HepG2 (cell line): ENCODE data around the gene FAM174C. TPM values are rescaled to one million over a fixed set of nuclear protein-coding genes. Genes with fewer than 3 reads are reported as not detected.

Experiments
- ATF1 ChIP-seq: IDR thresholded peaks from 2 replicates; pipeline ENCODE4 v1.6.1; 2016; ENCODE audit warnings: mild to moderate bottlenecking, control low read depth
- ATM ChIP-seq: fragments of 450-650 bp; IDR thresholded peaks from 2 replicates; pipeline ENCODE4 v1.7.1; 2017; ENCODE audit warnings: mild to moderate bottlenecking, borderline replicate concordance
- CAMTA2 ChIP-seq: sonication (generic); formaldehyde crosslinking; IDR thresholded peaks from 2 replicates; pipeline ENCODE4 v1.4.0; 2020; ENCODE audit warnings: mild to moderate bottlenecking, missing genetic modification reagents, borderline replicate concordance
- CBX2 ChIP-seq, 2 experiments: fragments of 200-600 bp in 1 of 2; sonication (generic); formaldehyde crosslinking in 1 of 2; IDR thresholded peaks; 2 replicates each; pipeline versions ENCODE4 v1.7.0 to v1.8.1; 2018 to 2022; ENCODE audit warnings: low read depth in 2 of 2, low read length in 1 of 2, mild to moderate bottlenecking in 1 of 2, missing genetic modification reagents in 1 of 2
- CHD2 ChIP-seq: IDR thresholded peaks from 2 replicates; pipeline ENCODE4 v1.6.1; 2011; ENCODE audit warnings: low read depth, low read length, improper control_type of control experiment
- DNMT3B ChIP-seq: conservative IDR thresholded peaks from 2 replicates; pipeline ENCODE4 v1.6.1; 2016; ENCODE audit warnings: missing biosample characterization, control low read depth
- ELK4 ChIP-seq: sonication (generic); formaldehyde crosslinking; IDR thresholded peaks from 2 replicates; pipeline ENCODE4 v1.9.0; 2021; ENCODE audit warnings: missing genetic modification reagents, borderline replicate concordance
- KLF6 ChIP-seq: IDR thresholded peaks from 2 replicates; pipeline ENCODE4 v1.8.0; 2016; ENCODE audit warnings: missing biosample characterization, missing genetic modification reagents
- MIXL1 ChIP-seq: IDR thresholded peaks from 2 replicates; pipeline ENCODE4 v1.6.1; 2016
- NFKBIZ ChIP-seq: IDR thresholded peaks from 2 replicates; pipeline ENCODE4 v1.6.1; 2018; ENCODE audit warnings: missing genetic modification reagents, missing compliant biosample characterization
- POLR2AphosphoS5 ChIP-seq: IDR thresholded peaks from 2 replicates; pipeline ENCODE4 v1.6.1; 2012; ENCODE audit warnings: low read depth, low read length
- PREB ChIP-seq: sonication (generic); formaldehyde crosslinking; IDR thresholded peaks from 2 replicates; pipeline ENCODE4 v1.4.0; 2020; ENCODE audit warnings: missing genetic modification reagents
- RXRA ChIP-seq: sonication (generic); formaldehyde crosslinking; IDR thresholded peaks from 2 replicates; pipeline ENCODE4 v1.5.1; 2020; ENCODE audit warnings: missing genetic modification reagents
- SNRNP70 ChIP-seq: fragments of 200-400 bp; formaldehyde crosslinking; IDR thresholded peaks from 2 replicates; pipeline ENCODE4 v1.6.1; 2017; ENCODE audit warnings: mild to moderate bottlenecking, low read depth, low read length, moderate library complexity
- TCF7 ChIP-seq: sonication (generic); IDR thresholded peaks from 2 replicates; pipeline ENCODE4 v1.6.1; 2016; ENCODE audit warnings: antibody characterized with exemption, low read depth
- TMF1 ChIP-seq: sonication (generic); formaldehyde crosslinking; IDR thresholded peaks from 2 replicates; pipeline ENCODE4 v1.8.1; 2022; ENCODE audit warnings: low read depth, missing genetic modification reagents
- ZFP62 ChIP-seq: sonication (generic); formaldehyde crosslinking; IDR thresholded peaks from 2 replicates; pipeline ENCODE4 v1.4.0; 2020; ENCODE audit warnings: missing genetic modification reagents
- ZMYM3 ChIP-seq: sonication (generic); formaldehyde crosslinking; IDR thresholded peaks from 2 replicates; pipeline ENCODE4 v1.5.1; 2020; ENCODE audit warnings: mild to moderate bottlenecking, missing genetic modification reagents
- ZNF207 ChIP-seq: fragments of 450-650 bp; IDR thresholded peaks from 2 replicates; pipeline ENCODE4 v1.6.1; 2016; ENCODE audit warnings: antibody characterized with exemption, borderline replicate concordance
- ZNF280B ChIP-seq: sonication (generic); formaldehyde crosslinking; IDR thresholded peaks from 2 replicates; pipeline ENCODE4 v1.5.0; 2020; ENCODE audit warnings: missing genetic modification reagents, mild to moderate bottlenecking, borderline replicate concordance
- ZNF3 ChIP-seq: IDR thresholded peaks from 2 replicates; pipeline ENCODE4 v1.7.0; 2017; ENCODE audit warnings: inconsistent platforms
- ZNF446 ChIP-seq: sonication (generic); formaldehyde crosslinking; IDR thresholded peaks from 2 replicates; pipeline ENCODE4 v1.5.0; 2020; ENCODE audit warnings: mild to moderate bottlenecking, missing genetic modification reagents
- ZNF678 ChIP-seq: sonication (generic); formaldehyde crosslinking; IDR thresholded peaks from 2 replicates; pipeline ENCODE4 v1.4.0; 2020; ENCODE audit warnings: mild to moderate bottlenecking, missing genetic modification reagents
- ZNF761 ChIP-seq: sonication (generic); formaldehyde crosslinking; conservative IDR thresholded peaks from 2 replicates; pipeline ENCODE4 v1.4.0; 2020; ENCODE audit warnings: mild to moderate bottlenecking, missing genetic modification reagents
- ZNF766 ChIP-seq: sonication (generic); formaldehyde crosslinking; IDR thresholded peaks from 2 replicates; pipeline ENCODE4 v1.5.0; 2020; ENCODE audit warnings: missing genetic modification reagents, borderline replicate concordance
- ZNF768 ChIP-seq: sonication (generic); formaldehyde crosslinking; IDR thresholded peaks from 2 replicates; pipeline ENCODE4 v1.4.0; 2020; ENCODE audit warnings: missing genetic modification reagents
- ZNF83 ChIP-seq: sonication (generic); formaldehyde crosslinking; IDR thresholded peaks from 2 replicates; pipeline ENCODE4 v1.4.0; 2020; ENCODE audit warnings: missing genetic modification reagents, mild to moderate bottlenecking, borderline replicate concordance
- ZSCAN12 ChIP-seq: sonication (generic); formaldehyde crosslinking; IDR thresholded peaks from 2 replicates; pipeline ENCODE4 v1.9.0; 2021; ENCODE audit warnings: mild to moderate bottlenecking, missing genetic modification reagents
- polyA plus RNA-seq, 8 experiments: library from polyadenylated mRNA; depleted of rRNA in 3 of 8; stranded (reverse) in 7 of 8; unstranded in 1 of 8; fragments of >200 nt; fragmentation: Illumina TruSeq in 4 of 8; extraction: Trizol in 4 of 8; gene quantifications; 2 replicates each; pipeline versions ENCODE4 v1.2.1 to v1.2.3, GENCODE V29; 2011 to 2016; ENCODE audit warnings: low read depth in 4 of 8, missing spikeins in 1 of 8, mixed read lengths in 1 of 8; ENCODE audit not compliant: insufficient read depth in 1 of 8
- total RNA-seq, 5 experiments: library from RNA; depleted of rRNA; stranded (reverse); fragments of >200 nt; fragmentation: Illumina TruSeq; extraction: Trizol; gene quantifications; 2 replicates each; pipeline ENCODE4 v1.2.3, GENCODE V29; 2016; ENCODE audit warnings: low read depth in 1 of 5

FAM174C gene
- total and polyA plus RNA-seq, 2 of the 13 experiments (the other 11 are each of a cell fraction or from before 2014, with no cell fraction given): 19.5 to 31.3 TPM

- no peak for TF ChIP-seq CAMTA2 (CRISPR knock-in tag)
- TF ChIP-seq ZNF280B: no peak
- no peak for TF ChIP-seq ZFP62 (CRISPR knock-in tag)
- TF ChIP-seq ZNF678 (CRISPR knock-in tag): no peak
- no peak for TF ChIP-seq ZNF766 (CRISPR knock-in tag)
- TF ChIP-seq ELK4 (CRISPR knock-in tag): no peak
- TF ChIP-seq ATF1 (CRISPR knock-in tag): no peak
- TF ChIP-seq SNRNP70: no peak
- TF ChIP-seq ZNF768 (CRISPR knock-in tag): no peak
- TF ChIP-seq TMF1 (CRISPR knock-in tag): no peak
- TF ChIP-seq RXRA (CRISPR knock-in tag): peak; percentile 89
- no peak for TF ChIP-seq PREB (CRISPR knock-in tag)
- no peak for TF ChIP-seq ZSCAN12 (CRISPR knock-in tag)
- no peak for TF ChIP-seq POLR2AphosphoS5
- no peak for TF ChIP-seq ZNF3 (CRISPR knock-in tag)
- no peak for TF ChIP-seq DNMT3B (CRISPR knock-in tag)
- no peak for TF ChIP-seq MIXL1 (CRISPR knock-in tag)
- no peak for TF ChIP-seq ZNF207
- TF ChIP-seq ZNF761 (CRISPR knock-in tag): no peak
- TF ChIP-seq ZNF83 (CRISPR knock-in tag): no peak; the same call in 1 of the 2 replicates
- TF ChIP-seq ATM: no peak
- 0 out of 2 replicates have a peak, but pooled peaks have one; percentile 32 for TF ChIP-seq ZNF446 (CRISPR knock-in tag)
- 0 out of 2 replicates have a peak, but pooled peaks have one; percentile 26 for TF ChIP-seq KLF6
- TF ChIP-seq CHD2: no peak
- no peak for TF ChIP-seq ZMYM3
- TF ChIP-seq CBX2 (IDR thresholded peaks at IDR 0.05; ENCODE audit: low read depth, low read length): no peak
- TF ChIP-seq CBX2 (CRISPR knock-in tag; IDR thresholded peaks at IDR 0.05; ENCODE audit: low read depth): no peak
- no peak for TF ChIP-seq NFKBIZ (CRISPR knock-in tag)
- no peak for TF ChIP-seq TCF7
Measured at GRCh38 chr19:1261798-1262622, 13.3 kb upstream of the FAM174C start (continued).
